AG04450 (cell line): ENCODE measurements around the gene FHIT. TPM values are rescaled to one million over a fixed set of nuclear protein-coding genes. Genes with fewer than 3 reads are reported as not detected.

Experiments used
- CTCF ChIA-PET: fragments of 300-600, 350-600 bp; formaldehyde crosslinking; extraction: SDS; loops from one replicate; lab custom pipeline; 2022; ENCODE audit warnings: antibody characterized with exemption, inconsistent platforms; lab: Charles Lee
- POLR2A ChIA-PET: fragments of 350-600 bp; formaldehyde crosslinking; extraction: SDS; loops from one replicate; lab custom pipeline; 2021; ENCODE audit warnings: antibody characterized with exemption, inconsistent platforms; lab: Yijun Ruan, JAX
- DNase-seq: peaks from one replicate; pipeline ENCODE4 v3.0.0-alpha.2; 2011; ENCODE audit warnings: low read depth, low spot score
- H3K27ac ChIP-seq: one replicate; pipeline ENCODE4 v1.5.1; 2012; ENCODE audit warnings: low read depth, low read length, control low read depth
- H3K27me3 ChIP-seq: one replicate; pipeline ENCODE4 v1.6.0; 2012; ENCODE audit warnings: low read length; ENCODE audit not compliant: control insufficient read depth, insufficient read depth
- H3K4me3 ChIP-seq: 2 replicates; pipeline ENCODE4 v1.5.1; 2011; ENCODE audit warnings: mild to moderate bottlenecking, low read depth, low read length, control low read depth
- H3K9me3 ChIP-seq: 2 replicates; pipeline ENCODE4 v1.5.1; 2012; ENCODE audit warnings: low read length; ENCODE audit not compliant: control insufficient read depth, insufficient read depth
- polyA plus RNA-seq: library from polyadenylated mRNA; depleted of rRNA; stranded (reverse); fragments of >200 nt; gene quantifications from 2 replicates; pipeline ENCODE4 v1.2.3, GENCODE V29; 2011
- TF ChIP-seq, protein P1 (sequence below): IDR thresholded peaks from 2 replicates; pipeline ENCODE4 v1.5.1; 2011; ENCODE audit warnings: low read depth, low read length, control low read depth, inconsistent platforms

Gene FHIT
- polyA plus RNA-seq, 1 experiment, result 0.17 TPM

DNA sequence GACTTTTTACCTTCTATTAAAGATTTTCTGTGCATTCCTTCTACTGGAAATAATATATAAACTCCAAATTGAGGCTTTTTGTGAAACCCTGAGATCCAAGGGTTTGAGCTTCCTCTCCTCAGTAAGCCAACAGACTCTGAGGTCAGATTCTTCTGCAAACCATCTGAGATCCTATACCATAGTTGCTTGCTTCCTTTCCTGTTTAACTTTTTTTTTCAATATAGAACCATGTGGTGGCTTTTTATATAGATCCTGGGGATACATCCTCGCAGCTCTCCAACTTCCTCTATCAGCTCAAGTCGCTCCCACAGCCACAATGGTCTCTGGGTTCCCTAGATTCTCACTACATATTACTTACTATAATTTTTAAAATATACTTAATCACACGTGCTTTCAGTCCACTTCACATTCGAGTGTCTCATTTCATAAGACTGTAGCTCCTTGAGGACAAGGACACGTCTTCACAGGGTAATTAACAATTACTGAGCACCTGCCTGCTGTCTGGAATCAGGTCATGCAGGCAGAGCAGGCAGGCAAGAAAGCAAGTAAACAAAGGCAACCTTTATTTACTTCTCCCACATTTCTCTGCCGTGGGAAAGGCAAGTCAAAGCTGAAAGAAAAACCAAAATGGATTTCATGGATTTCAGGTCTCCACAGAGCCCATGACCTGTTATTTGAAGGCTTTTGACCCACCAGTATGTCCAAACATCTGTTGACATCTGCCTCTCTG, 941.5 kb downstream of the FHIT start:
- POLR2A ChIA-PET, result no interaction called here
- H3K27ac ChIP-seq, result no peak overlapping the region
- TF ChIP-seq, protein P1, sequence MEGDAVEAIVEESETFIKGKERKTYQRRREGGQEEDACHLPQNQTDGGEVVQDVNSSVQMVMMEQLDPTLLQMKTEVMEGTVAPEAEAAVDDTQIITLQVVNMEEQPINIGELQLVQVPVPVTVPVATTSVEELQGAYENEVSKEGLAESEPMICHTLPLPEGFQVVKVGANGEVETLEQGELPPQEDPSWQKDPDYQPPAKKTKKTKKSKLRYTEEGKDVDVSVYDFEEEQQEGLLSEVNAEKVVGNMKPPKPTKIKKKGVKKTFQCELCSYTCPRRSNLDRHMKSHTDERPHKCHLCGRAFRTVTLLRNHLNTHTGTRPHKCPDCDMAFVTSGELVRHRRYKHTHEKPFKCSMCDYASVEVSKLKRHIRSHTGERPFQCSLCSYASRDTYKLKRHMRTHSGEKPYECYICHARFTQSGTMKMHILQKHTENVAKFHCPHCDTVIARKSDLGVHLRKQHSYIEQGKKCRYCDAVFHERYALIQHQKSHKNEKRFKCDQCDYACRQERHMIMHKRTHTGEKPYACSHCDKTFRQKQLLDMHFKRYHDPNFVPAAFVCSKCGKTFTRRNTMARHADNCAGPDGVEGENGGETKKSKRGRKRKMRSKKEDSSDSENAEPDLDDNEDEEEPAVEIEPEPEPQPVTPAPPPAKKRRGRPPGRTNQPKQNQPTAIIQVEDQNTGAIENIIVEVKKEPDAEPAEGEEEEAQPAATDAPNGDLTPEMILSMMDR, result no peak
- H3K27me3 ChIP-seq, result no peaks in the 10 kb centered on the region
- H3K9me3 ChIP-seq, result no peaks in the 10 kb centered on the region
- CTCF ChIA-PET, result no interaction called here
- no peak for DNase-seq
- no peak overlapping the region for H3K4me3 ChIP-seq

DNA sequence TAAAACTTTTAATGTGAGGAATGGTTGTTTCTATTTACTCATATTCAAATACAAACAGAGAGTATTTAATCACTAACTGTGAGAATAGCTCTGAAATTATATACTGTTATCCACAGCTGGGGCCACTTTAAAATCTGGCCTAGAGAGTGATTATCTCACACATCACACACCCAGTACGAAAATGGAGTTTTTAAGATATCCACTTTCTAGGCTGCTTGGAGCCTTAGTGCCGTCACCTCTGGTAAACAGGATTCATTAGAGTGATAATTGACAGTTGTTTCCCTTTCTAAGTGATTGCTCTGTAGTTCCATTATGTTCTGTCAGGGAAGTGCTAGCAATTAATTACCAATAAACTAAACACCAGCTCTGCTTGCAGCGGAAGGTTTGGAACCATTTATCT, 942.4 kb downstream of the FHIT start:
- no peak overlapping the region for H3K27ac ChIP-seq
- POLR2A ChIA-PET, result no interaction called here
- no peak for DNase-seq
- no peak overlapping the region for H3K4me3 ChIP-seq
- no peaks in the 10 kb centered on the region for H3K9me3 ChIP-seq
- H3K27me3 ChIP-seq, result no peaks in the 10 kb centered on the region
- TF ChIP-seq, protein P1, result no peak
- CTCF ChIA-PET, result no interaction called here

DNA sequence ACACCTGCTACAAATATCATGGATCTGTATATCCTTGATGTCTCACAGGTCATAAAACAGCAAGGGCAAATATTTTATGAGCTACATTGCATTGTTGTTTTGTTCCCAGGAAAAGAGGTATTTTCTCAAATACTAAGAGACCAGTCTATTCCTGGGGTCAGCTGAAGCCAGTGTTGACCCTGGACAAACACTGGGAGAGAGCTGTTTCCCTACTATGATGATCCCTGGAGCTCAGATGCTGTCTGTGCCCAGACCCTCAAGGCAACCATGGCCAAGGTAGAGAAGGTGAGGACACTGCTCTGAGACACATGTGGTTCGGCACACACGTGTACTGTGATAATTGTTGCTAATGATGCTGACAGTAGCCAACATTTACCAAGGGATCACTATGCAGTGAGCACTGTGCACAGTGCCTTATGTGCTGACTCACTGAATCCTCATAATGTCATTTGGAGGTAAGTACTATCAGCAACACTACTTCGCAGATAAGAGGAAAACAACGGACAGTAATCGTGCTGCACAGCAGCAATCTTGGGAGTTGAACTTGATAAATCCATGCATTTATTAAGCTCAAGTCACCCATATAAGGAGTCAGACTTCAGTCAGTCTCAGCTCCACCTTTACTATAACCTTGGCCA, 943.6 kb downstream of the FHIT start:
- DNase-seq, result no peak
- Histone ChIP-seq H3K9me3 (no peaks in the 10 kb centered on the region), H3K27me3 (no peaks in the 10 kb centered on the region), H3K27ac (no peak overlapping the region), H3K4me3 (no peak overlapping the region)
- CTCF ChIA-PET, result no interaction called here
- POLR2A ChIA-PET, result no interaction called here
- TF ChIP-seq, protein P1, result no peak

DNA sequence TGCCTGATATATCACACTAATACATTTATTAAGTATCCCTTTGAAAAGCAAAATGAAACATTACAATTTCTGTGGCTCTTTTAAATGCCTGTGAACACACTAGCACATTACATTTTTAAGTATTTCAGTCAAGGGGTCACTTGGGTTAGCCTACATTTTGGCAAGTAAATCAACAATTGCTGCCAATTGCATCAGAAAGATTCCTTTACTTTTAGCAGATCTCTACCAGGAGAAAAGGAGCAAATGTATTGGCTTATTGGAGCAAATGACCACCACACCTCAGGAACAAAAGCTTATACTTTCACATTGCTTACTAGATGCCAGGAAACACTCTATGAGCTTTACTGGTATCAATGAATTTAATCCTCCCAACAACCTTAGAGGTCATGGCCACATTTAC, 947.1 kb downstream of the FHIT start:
- Histone ChIP-seq H3K27me3 (no peaks in the 10 kb centered on the region), H3K27ac (no peak overlapping the region), H3K4me3 (no peak overlapping the region), H3K9me3 (no peaks in the 10 kb centered on the region)
- POLR2A ChIA-PET, result interaction anchor here (0.8 kb wide), 1 partner anchor 14 kb away, joined by 3 read pairs; no protein-coding TSS in a partner anchor
- CTCF ChIA-PET, result interaction anchor here (0.6 to 1.4 kb wide), 3 partner anchors 19 to 1079 kb away, joined by 3 read pairs; no protein-coding TSS in a partner anchor
- TF ChIP-seq, protein P1, result no peak
- peak; percentile 53 for DNase-seq

DNA sequence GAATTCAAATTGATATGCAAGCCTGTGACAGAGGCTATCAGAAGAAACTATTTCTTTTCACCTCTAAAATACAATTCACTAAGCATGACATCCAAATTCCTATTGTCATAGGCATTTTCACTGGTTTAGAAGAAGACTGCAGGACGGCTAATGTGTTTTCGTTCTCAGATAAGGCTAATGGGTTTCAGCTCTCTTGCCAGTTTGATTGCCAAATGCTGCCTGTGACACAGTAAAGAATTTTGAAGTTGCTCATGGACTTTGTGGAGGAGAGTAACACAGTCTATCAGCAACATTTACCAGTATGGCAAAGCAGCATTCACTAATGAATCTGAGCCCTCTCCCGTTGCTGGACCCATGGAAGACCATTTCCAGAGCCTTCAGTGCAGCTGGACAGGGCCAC, 948.1 kb downstream of the FHIT start:
- ChIA-PET CTCF (interaction anchor here (1.1 kb wide), 1 partner anchor 10 kb away, joined by 3 read pairs; no protein-coding TSS in a partner anchor), POLR2A (interaction anchor here (0.8 kb wide), 1 partner anchor 14 kb away, joined by 3 read pairs; no protein-coding TSS in a partner anchor)
- no peak overlapping the region for H3K27ac ChIP-seq
- no peaks in the 10 kb centered on the region for H3K27me3 ChIP-seq
- H3K4me3 ChIP-seq, result no peak overlapping the region
- TF ChIP-seq, protein P1, result no peak
- H3K9me3 ChIP-seq, result no peaks in the 10 kb centered on the region
- DNase-seq, result no peak
